ENCODE measurements around the gene PTPRF. TPM values are rescaled to one million over a fixed set of nuclear protein-coding genes. Genes with fewer than 3 reads are reported as not detected.

Gene PTPRF
- polyA plus RNA-seq, 1 experiment = 97.0 TPM

DNA sequence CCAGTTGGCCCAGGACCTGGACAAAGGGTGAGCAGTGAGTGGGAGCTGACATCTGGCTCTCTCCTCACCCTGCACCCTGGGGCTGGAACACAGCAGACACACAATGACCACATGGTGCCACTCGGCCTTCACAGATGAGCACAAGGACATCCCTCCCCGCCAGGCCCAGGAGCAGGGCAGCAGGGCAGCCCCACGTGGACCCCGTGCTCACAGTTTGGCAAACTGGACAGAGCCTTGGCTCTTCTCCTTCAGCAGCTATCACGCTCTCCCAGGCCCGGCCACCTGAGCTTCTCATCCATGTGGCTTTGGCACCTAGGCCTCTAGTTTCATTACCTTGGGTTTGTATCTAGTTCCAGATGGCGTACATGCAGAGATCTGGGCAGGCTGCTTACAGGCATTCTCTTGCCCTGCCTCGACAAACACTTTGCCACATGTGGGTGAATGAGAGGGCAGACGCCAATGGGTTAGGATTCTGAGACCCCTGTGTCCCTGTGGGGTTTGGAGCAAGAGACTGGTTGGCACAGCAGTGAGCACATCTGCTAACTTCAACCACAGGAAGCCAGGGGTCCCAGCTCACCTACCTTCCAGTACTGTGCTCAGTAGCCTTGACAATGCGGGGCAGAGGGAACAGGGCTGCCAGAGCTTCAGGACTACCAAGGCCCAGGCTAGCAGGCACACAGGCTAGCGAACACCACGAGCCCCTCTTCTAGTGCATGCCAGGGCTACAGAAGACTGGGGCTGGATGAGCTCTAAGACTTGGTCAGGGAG is 3.4 kb upstream of the PTPRF start:
- DNase-seq (ENCODE audit: low read depth) = no peak
- CTCF ChIA-PET = interaction anchor here (0.6 to 2.2 kb wide), 8 partner anchors 8 to 408 kb away, joined by 3 to 14 read pairs (median 3); no protein-coding TSS in a partner anchor
- no peaks in the 10 kb centered on the region for H3K27me3 ChIP-seq (ENCODE audit: control insufficient read depth, insufficient read depth, low read length)
- no peak for TF ChIP-seq CTCF (IDR thresholded peaks at IDR 0.05; ENCODE audit: insufficient read depth, low read depth, low read length)
- POLR2A ChIA-PET = no interaction called here
- no peak overlapping the region for H3K4me3 ChIP-seq (ENCODE audit: low read depth, low read length)
- H3K36me3 ChIP-seq (ENCODE audit: control insufficient read depth, insufficient read depth, low read length) = no peaks in the 10 kb centered on the region

- CTCF ChIA-PET = interaction anchor here (0.6 to 1.9 kb wide), 18 partner anchors 13 to 518 kb away, joined by 3 to 13 read pairs (median 4); partner anchors contain the start of gene KDM4A
- Histone ChIP-seq H3K27me3 (ENCODE audit: control insufficient read depth, insufficient read depth, low read length) (no peaks in the 10 kb centered on the region), H3K36me3 (ENCODE audit: control insufficient read depth, insufficient read depth, low read length) (no peaks in the 10 kb centered on the region), H3K4me3 (ENCODE audit: low read depth, low read length) (no peak overlapping the region)
- DNase-seq (ENCODE audit: low read depth) = peak; percentile 48
- peak; percentile 92 for TF ChIP-seq CTCF (IDR thresholded peaks at IDR 0.05; ENCODE audit: insufficient read depth, low read depth, low read length)
- POLR2A ChIA-PET = no interaction called here
Observed at GRCh38 chr1:43529206-43529731, 1.4 kb upstream of the PTPRF start.

GRCh38 chr1:43531107-43531905 is 623 bp downstream of the PTPRF start:
- ChIA-PET POLR2A (no interaction called here), CTCF (interaction anchor here (0.6 to 1.9 kb wide), 4 partner anchors 21 to 403 kb away, joined by 3 to 13 read pairs (median 4); no protein-coding TSS in a partner anchor)
- no peak for DNase-seq (ENCODE audit: low read depth)

GRCh38 chr1:43531906-43532584 is 1.4 kb downstream of the PTPRF start:
- Histone ChIP-seq H3K27me3 (ENCODE audit: control insufficient read depth, insufficient read depth, low read length) (no peaks in the 10 kb centered on the region), H3K36me3 (ENCODE audit: control insufficient read depth, insufficient read depth, low read length) (no peaks in the 10 kb centered on the region), H3K4me3 (ENCODE audit: low read depth, low read length) (peak overlapping the region; percentile 74)
- no peak for DNase-seq (ENCODE audit: low read depth)
- CTCF ChIA-PET = interaction anchor here (0.9 to 2.5 kb wide), 5 partner anchors 15 to 120 kb away, joined by 3 to 7 read pairs (median 4); no protein-coding TSS in a partner anchor
- POLR2A ChIA-PET = no interaction called here
- TF ChIP-seq CTCF (IDR thresholded peaks at IDR 0.05; ENCODE audit: insufficient read depth, low read depth, low read length) = no peak

More at GRCh38 chr1:43531107-43531905, 623 bp downstream of the PTPRF start:
- no peaks in the 10 kb centered on the region for H3K36me3 ChIP-seq (ENCODE audit: control insufficient read depth, insufficient read depth, low read length)
- TF ChIP-seq CTCF (IDR thresholded peaks at IDR 0.05; ENCODE audit: insufficient read depth, low read depth, low read length) = no peak
- H3K27me3 ChIP-seq (ENCODE audit: control insufficient read depth, insufficient read depth, low read length) = no peaks in the 10 kb centered on the region
- H3K4me3 ChIP-seq (ENCODE audit: low read depth, low read length) = peak overlapping the region; percentile 74

Measured in BJ (cell line).